Measurements from ENCODE around the gene CACNG6.

DNA sequence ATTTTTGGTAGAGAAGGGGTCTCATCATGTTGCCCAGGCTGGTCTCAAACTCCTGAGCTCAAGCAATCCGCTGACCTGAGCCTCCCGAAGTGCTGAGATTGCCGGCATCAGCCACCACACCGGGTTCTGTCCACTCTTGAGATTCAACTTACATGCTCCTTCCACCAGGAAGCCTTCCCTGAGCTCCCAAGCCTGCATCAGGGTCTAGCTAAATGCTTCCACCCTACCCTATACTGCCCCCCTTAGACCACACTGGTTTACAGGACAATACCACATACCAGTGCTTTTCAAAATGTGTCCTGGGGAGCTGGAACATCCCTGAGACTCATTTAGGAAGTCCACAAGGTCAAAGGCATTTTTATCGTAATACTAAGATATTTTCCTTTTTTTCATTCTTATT, 43.8 kb upstream of the CACNG6 start:
- TF ChIP-seq, protein P1, sequence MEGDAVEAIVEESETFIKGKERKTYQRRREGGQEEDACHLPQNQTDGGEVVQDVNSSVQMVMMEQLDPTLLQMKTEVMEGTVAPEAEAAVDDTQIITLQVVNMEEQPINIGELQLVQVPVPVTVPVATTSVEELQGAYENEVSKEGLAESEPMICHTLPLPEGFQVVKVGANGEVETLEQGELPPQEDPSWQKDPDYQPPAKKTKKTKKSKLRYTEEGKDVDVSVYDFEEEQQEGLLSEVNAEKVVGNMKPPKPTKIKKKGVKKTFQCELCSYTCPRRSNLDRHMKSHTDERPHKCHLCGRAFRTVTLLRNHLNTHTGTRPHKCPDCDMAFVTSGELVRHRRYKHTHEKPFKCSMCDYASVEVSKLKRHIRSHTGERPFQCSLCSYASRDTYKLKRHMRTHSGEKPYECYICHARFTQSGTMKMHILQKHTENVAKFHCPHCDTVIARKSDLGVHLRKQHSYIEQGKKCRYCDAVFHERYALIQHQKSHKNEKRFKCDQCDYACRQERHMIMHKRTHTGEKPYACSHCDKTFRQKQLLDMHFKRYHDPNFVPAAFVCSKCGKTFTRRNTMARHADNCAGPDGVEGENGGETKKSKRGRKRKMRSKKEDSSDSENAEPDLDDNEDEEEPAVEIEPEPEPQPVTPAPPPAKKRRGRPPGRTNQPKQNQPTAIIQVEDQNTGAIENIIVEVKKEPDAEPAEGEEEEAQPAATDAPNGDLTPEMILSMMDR (IDR thresholded peaks at IDR 0.05), result no peak
- no peak for TF ChIP-seq POLR2AphosphoS5 (IDR thresholded peaks at IDR 0.05)

Data from upper lobe of left lung (tissue), 4 donors.